ENCODE data around the gene TECPR2.

TECPR2 gene

GRCh38 chr14:102375119-102375518, 12.4 kb downstream of the TECPR2 start:
- DNase-seq = no peak

- no peak for DNase-seq
These were observed 15.0 kb downstream of the TECPR2 start for GRCh38 chr14:102377696-102378095.

- no peak for DNase-seq
These were observed 16.1 kb downstream of the TECPR2 start for GRCh38 chr14:102378830-102379229.

- DNase-seq = no peak
These were observed 24.3 kb downstream of the TECPR2 start for GRCh38 chr14:102387086-102387485.

GRCh38 chr14:102389246-102389645, 26.5 kb downstream of the TECPR2 start:
- DNase-seq = no peak

GRCh38 chr14:102390064-102390855, 27.5 kb downstream of the TECPR2 start:
- no peak for DNase-seq

- DNase-seq = no peak
These were observed 29.8 kb downstream of the TECPR2 start for GRCh38 chr14:102392506-102392905.

- no peak for DNase-seq
These were observed 32.1 kb downstream of the TECPR2 start for GRCh38 chr14:102394717-102395375.

- no peak for DNase-seq
These were observed 33.8 kb downstream of the TECPR2 start for GRCh38 chr14:102396521-102396920.

GRCh38 chr14:102403028-102403427, 40.3 kb downstream of the TECPR2 start:
- no peak for DNase-seq

- no peak for DNase-seq
These were observed 44.5 kb downstream of the TECPR2 start for GRCh38 chr14:102407258-102407657.

GRCh38 chr14:102408724-102409123, 46.0 kb downstream of the TECPR2 start:
- DNase-seq = no peak

GRCh38 chr14:102415671-102416070, 52.9 kb downstream of the TECPR2 start:
- DNase-seq = no peak

GRCh38 chr14:102417001-102417431, 54.3 kb downstream of the TECPR2 start:
- DNase-seq = no peak

- no peak for DNase-seq
These were observed 54.9 kb downstream of the TECPR2 start for GRCh38 chr14:102417646-102418045.

- DNase-seq = no peak
These were observed 55.6 kb downstream of the TECPR2 start for GRCh38 chr14:102418169-102418852.

- no peak for DNase-seq
These were observed 56.1 kb downstream of the TECPR2 start for GRCh38 chr14:102418853-102419240.

GRCh38 chr14:102419276-102419675, 56.5 kb downstream of the TECPR2 start:
- no peak for DNase-seq

GRCh38 chr14:102419716-102420115, 57.0 kb downstream of the TECPR2 start:
- DNase-seq = no peak

GRCh38 chr14:102421411-102422057, 58.8 kb downstream of the TECPR2 start:
- no peak for DNase-seq

- DNase-seq = no peak
These were observed 61.8 kb downstream of the TECPR2 start for GRCh38 chr14:102424520-102424919.

GRCh38 chr14:102424923-102425322, 62.2 kb downstream of the TECPR2 start:
- DNase-seq = no peak

- DNase-seq = no peak
These were observed 64.1 kb downstream of the TECPR2 start for GRCh38 chr14:102426796-102427195.

Measured in effector CD4-positive, alpha-beta T cell (primary cell).